ENCODE data around the gene PHACTR1. TPM values are rescaled to one million over a fixed set of nuclear protein-coding genes. Genes with fewer than 3 reads are reported as not detected.

Gene PHACTR1
- total RNA-seq, 1 experiment from 2014 or later, result 2.6 TPM

- Histone ChIP-seq H3K27ac (ENCODE audit: low read depth, low read length, poor library complexity, severe bottlenecking) (no peak overlapping the region), H3K4me3 (ENCODE audit: low read depth, low read length, poor library complexity, severe bottlenecking) (no peak overlapping the region), H3K4me1 (ENCODE audit: insufficient read depth, low read length, poor library complexity, severe bottlenecking) (no peaks in the 10 kb centered on the region), H3K9me3 (ENCODE audit: low read depth, low read length, poor library complexity, severe bottlenecking) (no peaks in the 10 kb centered on the region), H3K36me3 (ENCODE audit: insufficient read depth, low read length, poor library complexity, severe bottlenecking) (no peaks in the 10 kb centered on the region), H3K27me3 (replicated peaks; ENCODE audit: insufficient read depth, low read depth, low read length, poor library complexity) (peaks cover 5% of the 10 kb centered on the region)
- CTCF ChIA-PET, result no interaction called here
- DNase-seq (ENCODE audit: low spot score), result no peak
- POLR2A ChIA-PET (ENCODE audit: low non-redundant PET), result no interaction called here
- no TSS peak for BruUV-seq (replicated peaks)
- TF ChIP-seq EZH2 (IDR thresholded peaks at IDR 0.05; ENCODE audit: borderline replicate concordance, low read depth, low read length, poor library complexity, severe bottlenecking), result no peak
- no peak for TF ChIP-seq CTCF (conservative IDR thresholded peaks at IDR 0.05; ENCODE audit: low read depth, low read length)
- intact Hi-C loops (cut with micrococcal nuclease; ENCODE audit: unreplicated experiment), result loop anchor here (10.0 kb wide), 1 partner anchor 198 kb away; no protein-coding TSS in a partner anchor
These were observed 396.4 kb downstream of the PHACTR1 start for GRCh38 chr6:13112921-13113320.

GRCh38 chr6:13113376-13113775, 396.8 kb downstream of the PHACTR1 start:
- ChIA-PET CTCF (no interaction called here), POLR2A (ENCODE audit: low non-redundant PET) (no interaction called here)
- no peak overlapping the region for H3K4me3 ChIP-seq (ENCODE audit: low read depth, low read length, poor library complexity, severe bottlenecking)
- H3K27me3 ChIP-seq (replicated peaks; ENCODE audit: insufficient read depth, low read depth, low read length, poor library complexity), result peaks cover 5% of the 10 kb centered on the region
- H3K9me3 ChIP-seq (ENCODE audit: low read depth, low read length, poor library complexity, severe bottlenecking), result no peaks in the 10 kb centered on the region
- no peak for DNase-seq (ENCODE audit: low spot score)
- no peak for TF ChIP-seq EZH2 (IDR thresholded peaks at IDR 0.05; ENCODE audit: borderline replicate concordance, low read depth, low read length, poor library complexity, severe bottlenecking)
- no peak for TF ChIP-seq CTCF (conservative IDR thresholded peaks at IDR 0.05; ENCODE audit: low read depth, low read length)
- no peak overlapping the region for H3K27ac ChIP-seq (ENCODE audit: low read depth, low read length, poor library complexity, severe bottlenecking)
- no TSS peak for BruUV-seq (replicated peaks)
- intact Hi-C loops (cut with micrococcal nuclease; ENCODE audit: unreplicated experiment), result loop anchor here (10.0 kb wide), 1 partner anchor 199 kb away; no protein-coding TSS in a partner anchor
- H3K4me1 ChIP-seq (ENCODE audit: insufficient read depth, low read length, poor library complexity, severe bottlenecking), result no peaks in the 10 kb centered on the region
- no peaks in the 10 kb centered on the region for H3K36me3 ChIP-seq (ENCODE audit: insufficient read depth, low read length, poor library complexity, severe bottlenecking)

GRCh38 chr6:13113981-13114593, 397.5 kb downstream of the PHACTR1 start:
- Histone ChIP-seq H3K4me3 (ENCODE audit: low read depth, low read length, poor library complexity, severe bottlenecking) (no peak overlapping the region), H3K36me3 (ENCODE audit: insufficient read depth, low read length, poor library complexity, severe bottlenecking) (no peaks in the 10 kb centered on the region), H3K9me3 (ENCODE audit: low read depth, low read length, poor library complexity, severe bottlenecking) (no peaks in the 10 kb centered on the region), H3K27ac (ENCODE audit: low read depth, low read length, poor library complexity, severe bottlenecking) (no peak overlapping the region), H3K4me1 (ENCODE audit: insufficient read depth, low read length, poor library complexity, severe bottlenecking) (no peaks in the 10 kb centered on the region), H3K27me3 (replicated peaks; ENCODE audit: insufficient read depth, low read depth, low read length, poor library complexity) (peaks cover 5% of the 10 kb centered on the region)
- intact Hi-C loops (cut with micrococcal nuclease; ENCODE audit: unreplicated experiment), result loop anchor here (10.0 kb wide), 1 partner anchor 199 kb away; no protein-coding TSS in a partner anchor
- DNase-seq (ENCODE audit: low spot score), result no peak
- ChIA-PET CTCF (interaction anchor here (0.5 kb wide), 1 partner anchor 31 kb away, joined by 3 read pairs; no protein-coding TSS in a partner anchor), POLR2A (ENCODE audit: low non-redundant PET) (no interaction called here)
- TF ChIP-seq EZH2 (IDR thresholded peaks at IDR 0.05; ENCODE audit: borderline replicate concordance, low read depth, low read length, poor library complexity, severe bottlenecking) (no peak), CTCF (conservative IDR thresholded peaks at IDR 0.05; ENCODE audit: low read depth, low read length) (no peak)
- no TSS peak for BruUV-seq (replicated peaks)
